ENCODE measurements around the gene MSMB. TPM values are rescaled to one million over a fixed set of nuclear protein-coding genes. Genes with fewer than 3 reads are reported as not detected.

MSMB gene
- total and polyA plus RNA-seq, 2 of the 4 experiments (the other 2 are of a cell fraction): not detected

DNA sequence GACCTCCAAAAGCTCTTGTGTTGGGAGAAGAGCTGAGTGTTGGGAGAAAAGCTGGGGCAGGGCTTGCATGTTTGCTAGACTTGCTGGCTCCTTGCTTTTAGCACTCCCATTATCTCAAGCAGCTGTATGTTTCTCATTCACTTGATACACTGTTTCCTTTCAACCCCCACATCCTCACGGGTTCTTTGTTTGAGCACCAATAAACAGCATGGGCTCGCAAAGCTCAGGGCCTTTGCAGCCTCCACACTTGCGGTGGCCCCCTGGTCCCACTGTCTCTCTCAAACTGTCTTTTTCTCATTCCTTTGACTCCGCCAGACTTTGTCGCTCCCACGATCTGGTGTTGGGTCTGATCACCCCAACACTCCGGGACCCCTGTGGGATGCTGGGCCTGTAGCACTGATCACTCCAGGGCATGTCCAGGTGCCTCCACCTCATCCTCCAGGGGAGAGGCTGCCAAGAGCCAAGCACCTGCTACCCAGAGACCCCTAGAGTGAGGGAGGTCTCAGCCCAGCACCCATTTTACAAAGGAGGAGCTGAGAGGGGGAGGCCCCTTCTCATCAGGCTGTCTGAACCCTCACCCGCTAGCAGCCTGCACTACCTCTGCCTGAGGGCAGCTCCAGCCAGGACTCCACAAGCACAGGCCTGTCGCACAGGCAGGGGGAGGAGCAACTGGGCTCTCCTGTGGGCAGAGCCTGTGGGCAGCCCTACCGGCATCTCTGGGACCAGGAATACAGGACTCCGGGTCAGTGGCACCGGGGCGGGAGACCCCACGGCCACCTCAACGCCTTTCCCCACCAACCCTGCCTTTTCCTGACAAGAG lies 49.1 kb upstream of the MSMB start:
- ChIA-PET POLR2A (ENCODE audit: unreplicated experiment) (no interaction called here), CTCF (no interaction called here)
- BruUV-seq (replicated peaks): no TSS peak
- Histone ChIP-seq H4K20me1 (ENCODE audit: insufficient read depth, low read length) (no peaks in the 10 kb centered on the region), H3K9me1 (ENCODE audit: insufficient read depth, low read length) (no peaks in the 10 kb centered on the region), H3K79me1 (ENCODE audit: low read depth in 1 of 2, low read length in 2 of 2) (no peaks in the 10 kb centered on the region), H2BK120ac (ENCODE audit: low read depth, low read length) (no peak overlapping the region), H4K91ac (ENCODE audit: insufficient read depth, low read depth, low read length) (no peak overlapping the region), H3K56ac (ENCODE audit: extremely low read depth, insufficient read depth, low read length) (no peak overlapping the region), H3K4me1 (ENCODE audit: control insufficient read depth, insufficient read depth, low read length) (no peaks in the 10 kb centered on the region; the same call in 1 of the 2 replicates), H3K4ac (ENCODE audit: low read depth, low read length) (no peak overlapping the region), H2BK5ac (ENCODE audit: low read depth, low read length, poor library complexity, severe bottlenecking) (no peak overlapping the region), H2BK20ac (ENCODE audit: low read depth, low read length) (no peak overlapping the region), H3K27ac (ENCODE audit: insufficient read depth, low read length) (no peak overlapping the region), H3K4me3 (ENCODE audit: insufficient read depth, low read depth, low read length) (no peak overlapping the region), H3K14ac (replicated peaks; ENCODE audit: low read depth, low read length) (no peak overlapping the region), H2BK15ac (ENCODE audit: low read depth, low read length) (no peak overlapping the region), H3K27me3 (ENCODE audit: control insufficient read depth, insufficient read depth, low read length) (no peaks in the 10 kb centered on the region; the same call in 1 of the 2 replicates), H3K9me3 (ENCODE audit: control insufficient read depth, insufficient read depth, low read length) (no peaks in the 10 kb centered on the region), H2AK5ac (ENCODE audit: low read depth, low read length) (no peak overlapping the region), H3K4me2 (ENCODE audit: low read depth, low read length) (no peak overlapping the region), H4K5ac (ENCODE audit: low read depth, low read length) (no peak overlapping the region), H3K36me3 (ENCODE audit: control insufficient read depth, insufficient read depth, low read length) (no peaks in the 10 kb centered on the region), H3K18ac (ENCODE audit: low read depth, low read length) (no peak overlapping the region), H2AK9ac (replicated peaks; ENCODE audit: low read depth, low read length, poor library complexity) (no peak overlapping the region), H2AFZ (replicated peaks; ENCODE audit: low read length, poor library complexity) (no peak overlapping the region), H4K8ac (ENCODE audit: low read depth in 2 of 2, low read length in 2 of 2) (no peak overlapping the region), H3K23ac (ENCODE audit: low read depth, low read length) (no peak overlapping the region), H3K9ac (ENCODE audit: low read depth, low read length) (no peak overlapping the region)
- intact Hi-C loops (cut with micrococcal nuclease) (loop anchor here (2.0 kb wide), 1 partner anchor 22 kb away; no protein-coding TSS in a partner anchor), dilution Hi-C loops (cut with HindIII; ENCODE audit: low sequenced_read_pairs, unreplicated experiment) (no loop called here), in situ Hi-C loops (cut with MboI; ENCODE audit: low sequenced_read_pairs) (no loop called here)
- ATAC-seq (ENCODE audit: low read depth) (no peak), DNase-seq (no peak)
- WGBS, 2 experiments (ENCODE audit: extremely low coverage in 2 of 2, insufficient read length in 1 of 2): 73% methylated on average over 8 of the region's 15 CpGs; no CpG with 5 or more reads in 1 of the 2 experiments
- TF ChIP-seq SMC3 (IDR thresholded peaks at IDR 0.05; ENCODE audit: low read depth, low read length) (no peak), RFX5 (IDR thresholded peaks at IDR 0.05; ENCODE audit: low read depth, low read length) (no peak), MXI1 (IDR thresholded peaks at IDR 0.05; ENCODE audit: borderline replicate concordance, low read depth, low read length) (no peak), FOS (IDR thresholded peaks at IDR 0.05; ENCODE audit: low read depth, low read length) (no peak), CEBPB (IDR thresholded peaks at IDR 0.05; ENCODE audit: low read depth, low read length) (no peak), RCOR1 (IDR thresholded peaks at IDR 0.05; ENCODE audit: insufficient replicate concordance, low read length) (no peak), BHLHE40 (IDR thresholded peaks at IDR 0.05; ENCODE audit: low read depth, low read length) (no peak), MAFK (IDR thresholded peaks at IDR 0.05; ENCODE audit: low read depth, low read length) (no peak), RAD21 (IDR thresholded peaks at IDR 0.05; ENCODE audit: low read length) (no peak), MAZ (IDR thresholded peaks at IDR 0.05; ENCODE audit: borderline replicate concordance, low read depth, low read length) (no peak), NFE2L2 (IDR thresholded peaks at IDR 0.05; ENCODE audit: low read depth, low read length) (no peak), POLR2A (IDR thresholded peaks at IDR 0.05; ENCODE audit: low read depth, low read length) (no peak)
- TF ChIP-seq, protein P1, sequence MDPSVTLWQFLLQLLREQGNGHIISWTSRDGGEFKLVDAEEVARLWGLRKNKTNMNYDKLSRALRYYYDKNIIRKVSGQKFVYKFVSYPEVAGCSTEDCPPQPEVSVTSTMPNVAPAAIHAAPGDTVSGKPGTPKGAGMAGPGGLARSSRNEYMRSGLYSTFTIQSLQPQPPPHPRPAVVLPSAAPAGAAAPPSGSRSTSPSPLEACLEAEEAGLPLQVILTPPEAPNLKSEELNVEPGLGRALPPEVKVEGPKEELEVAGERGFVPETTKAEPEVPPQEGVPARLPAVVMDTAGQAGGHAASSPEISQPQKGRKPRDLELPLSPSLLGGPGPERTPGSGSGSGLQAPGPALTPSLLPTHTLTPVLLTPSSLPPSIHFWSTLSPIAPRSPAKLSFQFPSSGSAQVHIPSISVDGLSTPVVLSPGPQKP (IDR thresholded peaks at IDR 0.05; ENCODE audit: borderline replicate concordance, low read depth, low read length): no peak
- TF ChIP-seq, protein P2, sequence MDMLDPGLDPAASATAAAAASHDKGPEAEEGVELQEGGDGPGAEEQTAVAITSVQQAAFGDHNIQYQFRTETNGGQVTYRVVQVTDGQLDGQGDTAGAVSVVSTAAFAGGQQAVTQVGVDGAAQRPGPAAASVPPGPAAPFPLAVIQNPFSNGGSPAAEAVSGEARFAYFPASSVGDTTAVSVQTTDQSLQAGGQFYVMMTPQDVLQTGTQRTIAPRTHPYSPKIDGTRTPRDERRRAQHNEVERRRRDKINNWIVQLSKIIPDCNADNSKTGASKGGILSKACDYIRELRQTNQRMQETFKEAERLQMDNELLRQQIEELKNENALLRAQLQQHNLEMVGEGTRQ (IDR thresholded peaks at IDR 0.05; ENCODE audit: low read depth, low read length): no peak
- TF ChIP-seq, protein P3, sequence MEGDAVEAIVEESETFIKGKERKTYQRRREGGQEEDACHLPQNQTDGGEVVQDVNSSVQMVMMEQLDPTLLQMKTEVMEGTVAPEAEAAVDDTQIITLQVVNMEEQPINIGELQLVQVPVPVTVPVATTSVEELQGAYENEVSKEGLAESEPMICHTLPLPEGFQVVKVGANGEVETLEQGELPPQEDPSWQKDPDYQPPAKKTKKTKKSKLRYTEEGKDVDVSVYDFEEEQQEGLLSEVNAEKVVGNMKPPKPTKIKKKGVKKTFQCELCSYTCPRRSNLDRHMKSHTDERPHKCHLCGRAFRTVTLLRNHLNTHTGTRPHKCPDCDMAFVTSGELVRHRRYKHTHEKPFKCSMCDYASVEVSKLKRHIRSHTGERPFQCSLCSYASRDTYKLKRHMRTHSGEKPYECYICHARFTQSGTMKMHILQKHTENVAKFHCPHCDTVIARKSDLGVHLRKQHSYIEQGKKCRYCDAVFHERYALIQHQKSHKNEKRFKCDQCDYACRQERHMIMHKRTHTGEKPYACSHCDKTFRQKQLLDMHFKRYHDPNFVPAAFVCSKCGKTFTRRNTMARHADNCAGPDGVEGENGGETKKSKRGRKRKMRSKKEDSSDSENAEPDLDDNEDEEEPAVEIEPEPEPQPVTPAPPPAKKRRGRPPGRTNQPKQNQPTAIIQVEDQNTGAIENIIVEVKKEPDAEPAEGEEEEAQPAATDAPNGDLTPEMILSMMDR (conservative IDR thresholded peaks at IDR 0.05; ENCODE audit: low read depth, low read length): no peak
